Non-pigmented ciliary epithelial cell (primary cell): ENCODE data around the gene CCDC30.
A peak's percentile ranks its signal among the peaks of the same experiment; 100 is the strongest.

Source experiments
- DNase-seq: peaks from one replicate; pipeline ENCODE4 v3.0.0-alpha.2; 2010; ENCODE audit warnings: low read depth

The CCDC30 gene

DNA sequence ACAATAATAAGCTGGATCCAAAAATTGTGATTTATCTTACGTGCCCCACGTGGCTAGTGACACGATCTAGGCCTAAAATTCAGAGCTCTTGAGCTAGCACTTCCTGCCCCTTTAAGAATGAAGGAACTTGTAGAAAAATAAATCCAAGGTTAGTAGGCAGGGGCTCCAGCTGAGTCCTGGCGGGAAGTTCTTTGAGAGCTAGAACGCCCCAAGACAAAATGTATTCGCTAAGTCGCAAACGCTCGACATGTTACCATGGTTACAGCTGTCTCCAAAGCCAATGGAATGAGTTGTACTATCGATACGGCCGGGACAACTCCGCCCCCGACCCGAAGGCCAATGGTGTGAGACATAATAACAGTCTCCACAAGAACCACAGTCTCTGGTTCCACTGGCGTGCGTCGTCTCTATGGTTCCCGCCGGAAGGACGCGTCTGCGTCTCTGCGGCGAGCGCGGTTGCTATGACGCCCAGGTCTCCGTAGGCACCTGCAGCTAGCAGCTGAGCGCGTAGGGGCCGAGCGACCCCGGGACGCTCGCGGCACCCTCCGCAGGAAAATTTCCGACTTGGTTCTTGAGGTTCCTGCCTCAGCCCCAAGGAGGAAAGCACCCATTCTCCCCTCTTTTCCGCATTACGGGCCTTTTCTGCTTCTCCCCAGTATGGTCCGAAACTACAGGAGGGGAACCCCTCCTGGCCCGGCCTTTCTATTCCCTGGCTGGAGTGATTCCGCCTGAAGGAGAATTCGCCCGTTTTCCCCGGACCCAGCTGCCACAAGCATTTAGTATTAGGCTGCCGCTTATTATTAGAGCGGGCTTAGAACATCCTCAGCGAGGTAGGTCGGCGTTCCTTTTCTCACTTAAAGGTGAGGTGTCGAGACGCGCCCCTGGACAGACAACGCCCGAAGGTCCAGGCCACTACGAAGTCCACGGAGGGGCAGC, at the start of gene CCDC30:
Gene CCDC30, plus strand, starts transcription at position 459 of the 936 bp plus-strand sequence. CDS start 17,266 bp downstream, outside the sequence.
- peak; percentile 96 for DNase-seq

DNA sequence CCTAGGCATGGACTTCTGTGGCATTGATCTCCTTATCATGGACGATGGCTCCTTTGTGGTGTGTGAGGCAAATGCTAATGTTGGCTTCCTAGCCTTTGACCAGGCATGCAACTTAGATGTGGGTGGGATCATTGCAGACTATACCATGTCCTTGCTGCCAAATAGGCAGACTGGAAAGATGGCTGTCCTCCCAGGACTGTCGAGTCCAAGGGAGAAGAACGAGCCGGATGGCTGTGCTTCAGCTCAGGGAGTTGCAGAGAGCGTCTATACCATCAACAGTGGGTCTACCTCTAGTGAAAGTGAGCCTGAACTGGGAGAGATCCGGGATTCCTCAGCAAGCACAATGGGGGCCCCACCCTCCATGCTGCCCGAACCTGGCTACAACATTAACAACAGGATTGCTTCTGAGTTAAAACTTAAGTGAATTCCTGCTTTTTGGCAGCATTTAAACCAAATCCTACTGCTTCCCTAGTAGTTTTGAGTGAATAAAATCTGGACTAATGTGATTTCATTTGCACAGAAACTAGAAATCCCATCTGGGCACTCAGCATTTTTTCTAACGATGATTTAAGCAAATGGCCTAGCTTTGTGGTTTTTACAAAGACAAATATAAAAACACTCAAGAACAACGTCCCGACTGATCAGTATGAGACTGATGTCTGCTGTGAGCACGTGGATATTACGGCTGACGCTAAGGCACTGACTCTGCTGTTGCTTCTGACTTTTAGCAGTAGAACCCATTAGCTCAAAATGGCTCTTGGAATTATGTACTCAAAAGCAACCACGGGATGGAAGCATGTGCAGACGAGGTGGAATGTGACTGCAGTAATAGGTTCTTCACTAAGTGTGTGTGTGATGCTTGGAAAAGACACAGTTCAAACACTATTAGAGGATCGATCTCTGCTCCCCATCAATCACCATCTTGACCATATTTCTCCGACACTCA, 48.3 kb upstream of the CCDC30 start:
- DNase-seq = no peak

DNA sequence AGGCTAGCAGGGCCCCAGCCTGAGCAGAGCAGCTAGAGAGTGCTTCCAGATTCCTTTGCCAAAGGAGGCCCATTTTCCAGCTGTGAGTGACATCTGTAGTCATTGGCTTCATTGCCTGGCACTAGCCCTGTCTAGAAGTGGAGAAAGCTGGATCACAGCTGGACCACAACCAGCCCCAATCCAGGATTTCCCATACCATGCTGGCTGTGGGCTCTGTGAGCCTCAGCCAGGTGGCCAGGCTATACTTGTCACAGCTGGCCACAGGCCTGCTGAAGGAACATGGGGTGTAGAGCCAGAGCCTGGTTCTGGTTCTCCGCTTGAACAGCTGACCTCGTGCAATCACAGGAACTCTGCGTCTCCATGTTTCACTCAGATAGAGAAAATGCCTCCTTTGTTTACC, 45.9 kb upstream of the CCDC30 start:
- no peak for DNase-seq

DNA sequence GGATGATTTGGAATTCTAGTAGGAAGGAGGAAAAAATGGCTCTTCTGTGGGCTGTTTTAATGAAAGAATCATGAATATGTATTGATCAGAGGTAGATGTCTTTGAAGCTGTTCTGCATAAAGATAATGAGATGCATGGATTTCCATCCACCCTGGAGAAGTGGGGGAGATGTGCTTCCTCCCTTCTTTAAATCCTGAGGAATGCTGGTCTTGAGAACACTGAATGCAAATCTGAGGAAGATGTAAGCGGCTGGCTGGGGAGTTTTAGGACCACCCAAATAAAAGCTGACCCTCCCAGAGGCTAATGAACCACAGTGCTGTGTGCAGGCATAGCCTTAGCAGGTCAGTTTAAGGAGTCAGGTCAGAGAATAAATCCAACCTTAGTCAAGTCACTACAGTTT, 44.6 kb upstream of the CCDC30 start:
- DNase-seq = no peak

DNA sequence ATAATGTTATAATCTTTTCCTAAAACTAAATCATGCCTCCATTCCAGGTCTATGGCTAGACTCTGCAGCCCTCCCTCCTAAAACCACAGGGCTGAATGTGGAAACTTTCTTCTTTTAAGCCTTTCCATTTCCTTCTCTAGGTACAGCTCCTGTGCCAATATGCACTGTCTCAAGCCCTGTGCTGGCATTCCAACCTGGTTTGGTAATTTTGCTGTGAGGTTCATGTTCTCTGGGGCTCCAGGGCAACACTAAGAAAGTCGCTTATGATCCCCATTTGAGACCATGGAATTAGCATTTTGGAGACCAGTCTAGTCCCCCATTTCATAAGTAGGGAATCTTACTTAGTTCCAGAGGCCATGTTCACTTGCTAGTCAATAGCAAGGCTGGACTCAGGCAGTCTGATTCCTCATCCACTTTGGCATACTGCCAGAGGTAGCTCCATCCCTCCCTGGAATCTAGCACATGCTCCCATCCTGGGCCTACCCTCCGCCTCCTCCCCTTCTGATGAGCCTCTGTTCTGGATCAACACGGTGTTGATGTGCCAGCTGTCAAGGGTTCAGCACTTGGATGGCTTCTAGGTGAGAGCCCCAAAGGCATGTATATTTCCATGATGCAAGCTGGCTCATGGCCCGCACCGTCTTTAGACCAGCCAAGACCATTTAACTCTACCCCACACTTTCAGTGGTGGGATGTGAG, 43.8 kb upstream of the CCDC30 start:
- no peak for DNase-seq

DNA sequence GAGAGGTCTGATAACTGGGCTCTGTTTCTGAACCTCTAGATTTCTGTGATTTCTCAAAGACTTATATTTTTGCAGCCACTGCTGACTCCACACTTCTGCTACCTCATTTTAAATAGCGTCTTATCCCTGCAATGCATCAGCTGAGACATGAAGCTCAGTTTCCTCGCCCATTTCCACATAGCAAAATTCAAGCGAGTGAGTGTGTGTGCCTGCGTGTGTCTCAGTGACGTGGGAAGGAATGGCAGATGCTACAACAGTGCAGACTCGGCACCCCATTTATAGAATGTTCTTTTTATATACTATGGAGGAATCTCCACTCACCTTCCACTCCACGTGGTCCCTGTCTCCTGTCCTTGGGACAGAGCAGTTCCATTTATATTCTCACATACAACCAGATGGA, 43.0 kb upstream of the CCDC30 start:
- no peak for DNase-seq

DNA sequence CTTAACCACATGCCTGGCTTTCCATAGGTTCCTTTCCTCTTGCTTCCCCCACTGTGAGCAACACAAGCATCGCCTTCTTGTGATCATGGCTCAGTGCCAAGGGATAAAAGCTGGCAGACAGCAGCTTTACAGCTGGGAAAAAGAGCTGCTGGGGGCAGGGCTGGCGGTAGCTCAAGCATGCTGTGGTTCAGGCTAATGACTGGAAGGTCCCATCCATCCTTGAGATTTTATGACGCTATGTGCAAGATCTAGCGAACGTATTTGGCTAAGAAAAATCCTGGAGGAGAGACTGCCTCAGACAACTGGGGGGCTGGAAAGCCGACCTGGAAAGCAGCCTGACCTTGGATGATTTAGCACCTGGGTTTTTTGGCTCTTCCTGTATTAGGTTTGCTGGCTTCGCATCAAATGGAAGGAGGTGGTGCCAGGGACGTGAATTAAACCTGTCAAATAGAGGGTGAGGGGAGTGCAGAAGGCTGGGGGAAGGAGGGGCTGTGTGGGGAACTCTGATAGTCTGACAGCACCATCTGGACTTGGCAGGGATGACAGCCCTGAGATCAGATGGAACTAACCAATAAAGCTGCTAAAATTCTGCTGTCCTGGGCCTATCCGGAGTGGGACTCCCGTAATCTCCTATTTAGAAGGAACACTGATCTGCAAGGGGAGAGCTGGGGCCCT, 42.0 kb upstream of the CCDC30 start:
- peak; percentile 42 for DNase-seq

DNA sequence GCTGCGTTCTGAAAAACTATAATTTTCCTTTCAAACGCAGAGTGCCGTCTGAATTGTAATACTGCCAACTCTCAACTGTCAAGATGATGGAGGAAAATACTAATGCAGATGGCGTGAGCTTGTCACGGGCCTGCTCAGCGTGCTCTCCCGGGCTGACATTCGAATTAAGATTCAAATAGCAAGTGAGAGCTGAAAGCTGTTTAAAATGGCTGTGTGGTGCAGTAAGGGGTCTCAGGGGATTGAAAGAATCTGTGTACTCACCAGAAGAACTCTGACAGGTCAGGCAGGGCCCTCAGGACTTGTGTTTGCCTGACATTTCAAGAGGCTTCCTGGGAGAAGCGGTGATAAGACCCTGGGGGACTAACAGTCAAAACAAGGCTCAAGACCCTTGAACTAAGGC, 40.3 kb upstream of the CCDC30 start:
- DNase-seq = no peak

DNA sequence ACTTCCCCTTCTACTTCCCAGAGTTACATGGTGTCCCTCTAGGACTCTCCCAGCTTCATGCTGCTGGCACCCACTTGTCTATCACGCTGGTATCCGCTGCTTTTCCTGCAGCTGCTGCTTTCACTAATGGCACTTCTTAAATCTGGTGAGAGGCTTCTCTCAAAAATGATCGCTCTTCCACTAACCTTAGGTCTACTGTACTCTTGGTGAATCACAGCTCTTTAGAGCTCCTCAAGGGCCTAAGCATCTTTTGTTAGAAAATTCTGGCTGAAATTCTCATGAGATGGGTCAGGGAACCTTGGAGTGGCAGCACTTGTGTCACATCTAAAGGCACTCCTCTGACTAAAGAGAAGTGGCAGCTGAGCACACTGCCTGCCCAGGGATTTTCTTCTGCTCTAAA, 39.4 kb upstream of the CCDC30 start:
- no peak for DNase-seq

DNA sequence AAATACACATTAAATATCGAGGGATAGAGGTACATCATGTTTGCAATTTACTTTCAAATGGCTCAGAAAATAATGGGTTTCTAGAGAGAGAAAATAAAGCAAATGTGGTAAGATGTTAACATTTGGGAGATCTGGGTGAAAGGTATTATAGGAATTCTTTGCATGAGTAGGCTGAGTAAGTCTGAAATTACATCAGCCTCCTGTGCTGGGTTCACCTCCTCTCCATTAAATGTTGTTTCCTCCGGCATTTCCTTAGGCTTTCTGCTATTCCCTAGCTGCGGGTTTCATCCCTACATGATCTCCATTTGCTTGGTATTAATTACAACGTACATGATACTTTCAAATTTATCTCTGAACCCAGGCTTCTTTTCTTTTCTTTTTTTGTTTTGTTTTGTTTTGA, 38.9 kb upstream of the CCDC30 start:
- DNase-seq = peak; percentile 3

DNA sequence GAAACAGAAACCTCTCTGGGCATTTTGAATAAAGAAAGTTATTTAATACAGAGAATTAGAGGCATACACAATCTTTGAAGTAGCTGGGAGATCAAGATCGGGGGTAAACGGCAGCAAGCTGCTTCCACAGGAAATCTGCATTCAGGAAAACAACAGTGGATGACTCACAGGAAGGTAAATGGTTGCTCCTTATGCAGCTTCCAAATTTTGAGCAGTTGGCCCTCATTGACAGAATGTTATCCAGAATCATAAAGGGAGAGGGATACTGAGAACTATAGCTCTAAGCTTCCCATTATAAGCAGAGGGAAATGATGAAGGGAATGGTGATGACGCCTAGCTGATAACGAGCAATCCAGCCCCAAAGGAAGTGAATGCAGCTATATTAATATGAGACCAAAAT, 35.8 kb upstream of the CCDC30 start:
- no peak for DNase-seq

DNA sequence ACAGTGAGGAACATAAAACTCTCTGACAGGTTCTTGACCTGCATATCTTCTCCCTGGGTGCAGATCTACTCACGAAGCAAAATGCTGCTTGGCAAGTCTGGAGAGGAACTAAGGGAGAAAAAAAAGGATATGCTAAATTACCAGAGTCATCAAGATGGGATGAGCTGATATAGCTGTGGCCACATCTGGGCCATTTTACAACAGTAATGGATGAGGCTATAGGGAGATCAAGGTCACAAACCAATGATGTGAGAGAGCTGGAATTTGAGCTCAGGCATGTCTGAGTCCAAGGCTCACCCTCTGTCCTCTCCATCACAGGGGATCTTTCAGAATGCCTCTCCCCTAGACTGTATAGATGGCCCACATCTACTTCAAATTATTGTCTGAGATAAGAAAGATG, 33.5 kb upstream of the CCDC30 start:
- DNase-seq = no peak

DNA sequence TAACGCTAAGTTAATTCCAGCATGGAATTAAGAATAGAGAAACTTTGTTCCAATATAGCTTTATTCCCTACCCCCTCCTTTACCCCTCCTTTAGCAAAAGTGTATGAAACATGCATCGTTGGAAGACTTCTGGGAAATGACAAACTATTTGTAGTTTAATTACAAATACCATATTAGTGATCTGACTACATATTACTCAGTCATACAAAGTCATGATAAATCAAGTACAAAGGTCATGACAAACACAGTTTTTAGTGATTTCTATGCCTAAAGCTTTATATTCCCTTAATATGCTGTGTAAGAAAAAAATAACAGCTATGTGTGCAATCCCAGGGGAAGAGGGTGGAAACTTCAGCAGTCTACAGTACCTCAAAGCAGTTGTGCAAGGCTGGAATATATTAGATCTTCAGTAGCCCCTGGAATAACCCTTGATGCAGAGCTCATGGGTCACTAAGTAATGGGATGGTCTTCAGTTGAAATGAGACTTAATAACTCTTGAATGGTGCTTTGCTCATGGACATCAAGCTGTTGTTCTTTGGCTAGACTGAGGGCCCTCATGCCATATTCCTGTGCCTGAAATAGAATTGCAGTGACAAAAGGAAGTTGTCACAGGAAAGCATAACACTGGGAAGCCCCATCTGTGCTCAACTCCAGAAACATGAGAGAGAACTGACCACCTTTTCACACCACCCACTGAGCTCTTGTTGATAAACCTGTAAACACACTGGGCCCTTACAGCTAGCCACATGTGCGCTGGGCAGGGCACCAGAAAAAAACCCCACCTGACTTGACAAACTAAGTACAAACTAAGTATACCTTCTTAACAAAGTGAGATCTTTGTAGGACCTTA, 32.6 kb upstream of the CCDC30 start:
- DNase-seq = no peak

DNA sequence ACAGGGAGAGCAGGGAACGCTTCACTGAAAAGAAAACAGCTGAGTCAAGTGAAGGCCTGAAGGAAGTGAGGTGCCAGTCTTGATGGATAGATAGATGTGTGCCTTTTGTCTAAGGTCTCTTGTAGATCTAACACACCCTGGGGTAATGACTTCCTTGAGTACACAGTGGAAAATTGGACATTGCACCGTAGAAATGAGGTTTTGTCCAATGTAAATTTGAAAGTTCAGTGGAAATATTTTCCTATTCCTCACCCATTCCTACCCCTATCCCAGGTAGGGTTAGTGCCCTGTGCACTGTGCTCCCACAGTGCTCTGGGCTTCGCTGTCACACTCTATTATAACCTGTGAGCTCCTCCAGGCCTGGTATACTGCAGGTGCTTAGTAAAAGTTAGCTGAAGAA, 31.6 kb upstream of the CCDC30 start:
- no peak for DNase-seq

DNA sequence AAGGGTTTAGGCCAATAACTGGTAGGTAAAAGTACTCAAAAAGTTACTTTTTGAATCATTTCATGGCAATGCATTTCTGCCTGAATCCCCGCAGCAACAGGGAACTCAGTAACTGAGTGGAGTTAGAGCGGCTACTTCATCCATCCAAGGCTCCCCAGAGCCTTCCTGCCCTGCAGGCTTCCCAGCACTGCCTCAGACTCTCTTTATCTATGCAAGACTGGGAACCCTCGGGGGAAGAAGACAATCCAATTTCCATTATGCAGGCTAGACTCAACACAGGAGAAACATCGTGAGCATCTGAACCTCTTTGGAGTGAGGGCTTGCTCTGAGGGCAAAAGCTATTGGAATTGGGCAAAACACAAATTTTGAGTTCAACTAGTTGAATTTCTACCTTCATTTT, 30.4 kb upstream of the CCDC30 start:
- no peak for DNase-seq

DNA sequence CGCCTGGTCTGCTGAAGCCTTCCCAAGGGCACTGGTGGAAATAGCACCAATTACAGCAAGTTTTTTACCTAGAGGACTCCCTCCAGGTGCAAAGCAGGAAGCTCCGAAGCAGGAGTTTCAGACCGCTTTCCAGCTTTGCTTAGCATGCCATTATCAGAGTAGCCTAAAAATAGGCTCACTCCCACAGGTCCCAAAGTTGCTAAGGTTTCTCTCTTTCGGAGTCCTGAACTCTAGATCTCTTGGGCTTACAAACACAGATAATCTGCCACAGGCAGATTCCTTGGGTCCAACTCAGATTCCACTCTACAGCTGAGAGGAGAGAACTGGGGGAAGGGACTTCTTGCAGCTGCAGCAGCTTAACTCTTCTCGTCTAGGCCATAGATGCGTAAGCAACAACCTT, 29.7 kb upstream of the CCDC30 start:
- no peak for DNase-seq

DNA sequence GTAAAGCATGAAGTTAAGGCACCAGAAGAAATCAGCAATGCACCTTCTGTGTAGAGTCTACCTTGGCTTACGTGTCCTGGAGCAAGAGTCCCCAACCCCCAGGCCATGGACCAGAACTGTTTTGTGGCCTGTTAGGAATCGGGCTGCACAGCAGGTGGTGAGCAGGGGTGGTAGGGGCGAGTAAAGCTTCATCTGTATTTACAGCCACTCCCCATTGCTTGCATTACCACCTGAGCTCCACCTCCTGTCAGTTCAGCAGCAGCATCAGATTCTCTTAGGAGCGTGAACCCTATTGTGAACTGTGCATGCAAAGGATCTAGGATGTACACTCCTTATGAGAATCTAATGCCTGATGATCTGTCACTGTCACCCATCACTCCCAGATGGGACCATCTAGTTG, 28.7 kb upstream of the CCDC30 start:
- no peak for DNase-seq

DNA sequence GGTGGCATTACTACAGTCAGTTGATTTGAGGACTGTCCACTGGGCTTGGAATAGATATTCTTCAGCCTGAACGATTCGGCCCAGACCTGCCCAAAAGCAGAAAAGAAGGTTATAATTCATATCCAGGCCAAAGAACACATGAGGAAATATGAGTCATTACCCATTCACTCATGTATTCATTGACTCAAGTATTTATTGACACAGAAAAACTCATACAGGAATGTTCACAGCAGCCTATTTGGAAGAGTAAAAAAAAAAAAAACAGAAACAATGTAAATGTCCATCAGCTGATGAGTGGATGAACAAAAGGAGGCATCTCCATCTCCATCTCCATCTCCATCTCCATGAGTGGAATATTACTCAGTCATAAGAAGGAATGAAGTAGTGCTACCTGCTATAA, 23.1 kb upstream of the CCDC30 start:
- DNase-seq = peak; percentile 52

DNA sequence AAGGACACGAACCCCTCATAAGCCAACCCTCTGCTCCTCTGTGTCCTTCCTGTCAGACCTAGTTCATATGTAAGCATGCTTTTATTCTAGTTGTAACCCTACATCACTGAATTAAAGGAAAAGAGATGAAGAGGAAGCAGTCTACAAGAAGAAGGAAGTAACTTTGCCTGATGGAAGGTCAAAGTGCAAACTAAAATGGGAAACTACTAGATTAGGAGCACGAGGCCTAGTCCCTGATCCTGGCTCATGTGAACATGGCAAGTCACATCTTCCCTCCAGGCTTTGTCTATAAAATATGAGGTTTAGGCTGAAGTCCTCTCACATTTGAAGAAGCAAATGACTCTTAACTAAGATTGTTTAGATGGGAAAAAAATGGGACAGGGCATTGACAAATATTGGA, 20.4 kb upstream of the CCDC30 start:
- no peak for DNase-seq

DNA sequence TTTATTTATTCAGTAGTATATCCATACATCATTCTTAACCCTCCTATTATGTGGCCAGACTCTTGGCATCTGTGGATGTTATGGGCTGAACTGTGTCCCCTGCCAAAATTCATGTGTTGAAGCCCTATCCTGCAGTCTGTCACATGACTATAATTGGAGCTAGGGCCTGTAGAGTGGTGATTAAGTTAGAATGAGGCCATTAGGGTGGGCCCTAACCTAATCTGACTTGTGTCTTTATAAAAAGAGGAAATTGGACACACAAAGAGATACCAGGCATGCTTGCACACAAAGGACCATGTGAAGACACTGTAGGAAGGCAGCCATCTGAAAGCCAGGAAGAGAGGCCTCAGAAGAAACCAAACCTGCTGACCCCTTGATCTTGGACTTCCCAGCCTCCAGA, 13.8 kb upstream of the CCDC30 start:
- DNase-seq = no peak

DNA sequence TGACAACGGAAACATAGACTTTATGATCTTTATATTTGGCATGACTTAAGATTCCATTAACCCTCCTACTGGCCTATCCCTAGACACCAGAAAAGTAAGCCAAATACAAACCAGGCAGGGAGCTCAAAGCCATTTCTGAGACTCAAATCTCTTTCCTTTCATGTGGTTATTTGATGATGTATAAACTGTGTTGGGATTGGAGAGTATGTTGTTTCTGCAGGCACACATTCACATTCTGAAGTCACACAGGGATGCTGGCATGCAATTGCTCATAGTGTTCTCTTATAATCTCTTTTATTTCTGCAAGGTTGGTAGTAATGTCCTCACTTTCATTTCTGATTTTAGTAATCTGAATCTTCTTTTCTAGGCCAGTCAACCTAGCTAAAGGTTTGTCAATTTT, 13.0 kb upstream of the CCDC30 start:
- no peak for DNase-seq
